Activated CD4-positive, alpha-beta T cell treated with anti-CD3 and anti-CD28 coated beads, Interleukin-10, Interleukin-2, amounts not matched to agents 100 ng/mL and 50 ng/mL, durations not matched to agents 16 hours and 8 hours (primary cell): ENCODE measurements around the gene FAXC.
A peak's percentile ranks its signal among the peaks of the same experiment; 100 is the strongest.
"Not testable (repeated sequence)": the region's sequence is repeated elsewhere in the genome, so short reads cannot be mapped to it uniquely, and the experiment has no call there.

Source experiments
- DNase-seq: peaks from one replicate; pipeline ENCODE4 v3.0.0-alpha.2; 2020

FAXC gene

GRCh38 chr6:99276747-99277146, 72.7 kb downstream of the FAXC start:
- DNase-seq: no peak

GRCh38 chr6:99270826-99271225, 78.6 kb downstream of the FAXC start:
- no peak for DNase-seq

- no peak for DNase-seq
These were observed 79.4 kb downstream of the FAXC start for GRCh38 chr6:99270030-99270429.

- no peak for DNase-seq
These were observed 80.3 kb downstream of the FAXC start for GRCh38 chr6:99269207-99269606.

GRCh38 chr6:99266996-99267395, 82.5 kb downstream of the FAXC start:
- DNase-seq: not testable (repeated sequence)

- DNase-seq: not testable (repeated sequence)
These were observed 84.0 kb downstream of the FAXC start for GRCh38 chr6:99265447-99265846.

- no peak for DNase-seq
These were observed 94.6 kb downstream of the FAXC start for GRCh38 chr6:99254616-99255550.

- no peak for DNase-seq
These were observed 96.2 kb downstream of the FAXC start for GRCh38 chr6:99253271-99253670.

- DNase-seq: no peak
These were observed 97.1 kb downstream of the FAXC start for GRCh38 chr6:99252421-99252820.

GRCh38 chr6:99250476-99250875, 99.0 kb downstream of the FAXC start:
- no peak for DNase-seq

GRCh38 chr6:99246602-99247001, 102.9 kb downstream of the FAXC start:
- no peak for DNase-seq

- peak; percentile 8 for DNase-seq
These were observed 107.5 kb downstream of the FAXC start for GRCh38 chr6:99241905-99242534.

- no peak for DNase-seq
These were observed 113.5 kb downstream of the FAXC start for GRCh38 chr6:99236010-99236409.

GRCh38 chr6:99233219-99233618, 116.3 kb downstream of the FAXC start:
- DNase-seq: no peak

GRCh38 chr6:99232056-99232455, 117.4 kb downstream of the FAXC start:
- no peak for DNase-seq

GRCh38 chr6:99225172-99225571, 124.3 kb downstream of the FAXC start:
- DNase-seq: no peak
